ENCODE measurements around the gene PRR19.

- no peak for TF ChIP-seq CTCF (IDR thresholded peaks at IDR 0.05)
- no peak for TF ChIP-seq EP300 (IDR thresholded peaks at IDR 0.05)
- no peak for TF ChIP-seq POLR2A (IDR thresholded peaks at IDR 0.05)
These were observed 16.0 kb upstream of the PRR19 start for GRCh38 chr19:42285988-42286348.

Measured in tibial nerve (tissue), 4 donors.